Aorta (tissue), 5 donors: Measurements from ENCODE around the gene NCAM1. TPM values are rescaled to one million over a fixed set of nuclear protein-coding genes. Genes with fewer than 3 reads are reported as not detected.
"Not testable (repeated sequence)": the region's sequence is repeated elsewhere in the genome, so short reads cannot be mapped to it uniquely, and the experiment has no call there.

Experiments used
- ATAC-seq: fragments of 200-7000 bp; cut with Tn5 transposase; one replicate; pipeline ENCODE4 v1.9.1; 2022; ENCODE audit warnings: moderate library complexity; ENCODE audit not compliant: low FRiP score
- DNase-seq, 2 donors: peaks; one replicate each; pipeline ENCODE4 v3.0.0-alpha.2; 2020
- H3K27ac ChIP-seq, 2 donors: one replicate each; pipeline ENCODE4 v1.5.1; 2013; ENCODE audit warnings: low read length in 2 of 2, mild to moderate bottlenecking in 2 of 2, moderate library complexity in 2 of 2, control low read depth in 1 of 2, inconsistent platforms in 1 of 2, low read depth in 1 of 2
- H3K27me3 ChIP-seq, 2 donors: one replicate each; pipeline ENCODE4 v1.6.1; 2013; ENCODE audit warnings: control low read depth in 1 of 2, low read length in 1 of 2, mild to moderate bottlenecking in 1 of 2, moderate library complexity in 1 of 2; ENCODE audit not compliant: insufficient read depth in 2 of 2, control insufficient read depth in 1 of 2
- H3K36me3 ChIP-seq, 2 donors: one replicate each; pipeline ENCODE4 v1.6.1; 2013; ENCODE audit warnings: control low read depth in 1 of 2, low read length in 1 of 2, mild to moderate bottlenecking in 1 of 2; ENCODE audit not compliant: insufficient read depth in 2 of 2, control insufficient read depth in 1 of 2
- H3K4me1 ChIP-seq, 2 donors: one replicate each; pipeline ENCODE4 v1.6.1; 2013; ENCODE audit warnings: low read length in 2 of 2, control low read depth in 1 of 2, mild to moderate bottlenecking in 1 of 2, moderate library complexity in 1 of 2; ENCODE audit not compliant: insufficient read depth in 2 of 2, control insufficient read depth in 1 of 2
- H3K4me3 ChIP-seq, 2 donors: one replicate each; pipeline ENCODE4 v1.5.1; 2013; ENCODE audit warnings: low read length in 2 of 2, control low read depth in 1 of 2, mild to moderate bottlenecking in 1 of 2
- H3K9me3 ChIP-seq: one replicate; pipeline ENCODE4 v1.6.1; 2013; ENCODE audit warnings: mild to moderate bottlenecking, low read length; ENCODE audit not compliant: control insufficient read depth
- WGBS, 2 donors: extraction: QIAGEN DNeasy Blood & Tissue Kit; methylation state at CpG; one replicate each; pipeline ENCODE4 v1.1.7; 2013; 5-methylcytosine and 5-hydroxymethylcytosine counted together
- intact Hi-C, 2 donors: fragments of 100-400 bp; cut with DNase I; formaldehyde crosslinking; loops; one replicate each; pipeline versions ENCODE4 v1.14.2 to v1.15.0; 2022
- polyA plus RNA-seq, 2 donors: library from polyadenylated mRNA; stranded (reverse); fragments of 200-250 nt; gene quantifications; one replicate each; pipeline ENCODE4 v1.2.3, GENCODE V29; 2013
- total RNA-seq, 2 donors: library from RNA; stranded (reverse); fragmentation: NEBNext Ultra II Directional; extraction: Animal tissue kit (Norgen Biotek cat#: 25700); gene quantifications; one replicate each; pipeline ENCODE4 v1.2.1, GENCODE V29; 2021
- donor health status: healthy with polysubstance abuse.
- donor health status: Bipolar disorder and iron deficiency.
- donor health status: DM: no; HTN: no; CAD: no.
- donor health status: DM: no; HTN: no; CAD: no.
- donor health status: DM: yes; HTN: yes; CAD: no.

NCAM1 gene
- total and polyA plus RNA-seq, 4 donors = 1.8 to 19.4 (median 6.1) TPM

- no peaks in the 10 kb centered on the region for H3K9me3 ChIP-seq
- 93 to 96% methylated on average over 3 of the region's 3 CpGs for WGBS, 2 donors
- H3K27ac ChIP-seq = no peak overlapping the region
- H3K36me3 ChIP-seq = no peaks in the 10 kb centered on the region
- DNase-seq = no peak
- no peak for ATAC-seq
- no peaks in the 10 kb centered on the region for H3K27me3 ChIP-seq
- H3K4me1 ChIP-seq = no peaks in the 10 kb centered on the region
- no peak overlapping the region for H3K4me3 ChIP-seq
- intact Hi-C loops = no loop called here
Observed at GRCh38 chr11:113048820-113049768, 87.9 kb downstream of the NCAM1 start.

- H3K36me3 ChIP-seq, intact Hi-C loops, H3K9me3 ChIP-seq, H3K27me3 ChIP-seq, H3K4me1 ChIP-seq, DNase-seq, H3K27ac ChIP-seq, H3K4me3 ChIP-seq, ATAC-seq: not testable (repeated sequence)
- WGBS, 2 donors = 91 to 93% methylated on average over 2 of the region's 2 CpGs
Observed at GRCh38 chr11:113053042-113053441, 91.8 kb downstream of the NCAM1 start.

GRCh38 chr11:113057038-113057437, 95.8 kb downstream of the NCAM1 start:
- Histone ChIP-seq H3K27me3 (no peaks in the 10 kb centered on the region), H3K9me3 (no peaks in the 10 kb centered on the region), H3K27ac (no peak overlapping the region), H3K36me3 (no peaks in the 10 kb centered on the region), H3K4me3 (no peak overlapping the region), H3K4me1 (no peaks in the 10 kb centered on the region)
- no peak for DNase-seq
- ATAC-seq = no peak
- intact Hi-C loops = no loop called here
- WGBS, 2 donors = 91% methylated on average over 2 of the region's 2 CpGs

GRCh38 chr11:113059548-113059947, 98.3 kb downstream of the NCAM1 start:
- Histone ChIP-seq H3K9me3 (no peaks in the 10 kb centered on the region), H3K36me3 (no peaks in the 10 kb centered on the region), H3K27ac (no peak overlapping the region), H3K27me3 (no peaks in the 10 kb centered on the region), H3K4me1 (no peaks in the 10 kb centered on the region), H3K4me3 (no peak overlapping the region)
- DNase-seq = no peak
- 89 to 91% methylated on average over 4 of the region's 4 CpGs for WGBS, 2 donors
- intact Hi-C loops = no loop called here
- ATAC-seq = no peak

- H3K4me1 ChIP-seq = no peaks in the 10 kb centered on the region
- H3K4me3 ChIP-seq = no peak overlapping the region
- no peak for DNase-seq
- no peak for ATAC-seq
- H3K27me3 ChIP-seq = no peaks in the 10 kb centered on the region
- no peaks in the 10 kb centered on the region for H3K9me3 ChIP-seq
- H3K27ac ChIP-seq = no peak overlapping the region
- intact Hi-C loops = no loop called here
- no peaks in the 10 kb centered on the region for H3K36me3 ChIP-seq
- WGBS, 2 donors = 50 to 66% methylated on average over 1 of the region's 1 CpG
Observed at GRCh38 chr11:113065330-113065729, 104.1 kb downstream of the NCAM1 start.

- ATAC-seq = no peak
- H3K4me1 ChIP-seq = peaks cover 0 to 3% of the 10 kb centered on the region in 2 donors
- H3K36me3 ChIP-seq = no peaks in the 10 kb centered on the region
- intact Hi-C loops = no loop called here
- 77 to 82% methylated on average over 5 of the region's 5 CpGs for WGBS, 2 donors
- no peak overlapping the region for H3K27ac ChIP-seq
- DNase-seq = no peak
- no peaks in the 10 kb centered on the region for H3K27me3 ChIP-seq
- no peak overlapping the region for H3K4me3 ChIP-seq
- no peaks in the 10 kb centered on the region for H3K9me3 ChIP-seq
Observed at GRCh38 chr11:113072237-113072858, 111.1 kb downstream of the NCAM1 start.

- intact Hi-C loops = no loop called here
- DNase-seq (no peak), ATAC-seq (no peak)
- H3K27me3 ChIP-seq = no peaks in the 10 kb centered on the region
- H3K4me3 ChIP-seq = no peak overlapping the region
- 58 to 61% methylated on average over 3 of the region's 3 CpGs for WGBS, 2 donors
- no peak overlapping the region for H3K27ac ChIP-seq
- H3K4me1 ChIP-seq = peaks cover 0 to 3% of the 10 kb centered on the region in 2 donors
- H3K9me3 ChIP-seq = no peaks in the 10 kb centered on the region
- no peaks in the 10 kb centered on the region for H3K36me3 ChIP-seq
Observed at GRCh38 chr11:113073290-113073953, 112.2 kb downstream of the NCAM1 start.

- ATAC-seq = no peak
- peaks cover 0 to 3% of the 10 kb centered on the region in 2 donors for H3K4me1 ChIP-seq
- intact Hi-C loops = no loop called here
- H3K27me3 ChIP-seq = no peaks in the 10 kb centered on the region
- DNase-seq = no peak
- no peaks in the 10 kb centered on the region for H3K9me3 ChIP-seq
- H3K36me3 ChIP-seq = no peaks in the 10 kb centered on the region
- WGBS, 2 donors = 54 to 80% methylated on average over 1 of the region's 1 CpG
- no peak overlapping the region for H3K4me3 ChIP-seq
- no peak overlapping the region for H3K27ac ChIP-seq
Observed at GRCh38 chr11:113075586-113076095, 114.4 kb downstream of the NCAM1 start.
